NCI-H2107 (cell line): ENCODE results near the gene SARM1.

Experiments
- DNase-seq: peaks from one replicate; lab custom pipeline; 2025; lab: John Stamatoyannopoulos, UW

SARM1 gene

GRCh38 chr17:28395968-28396367 lies 24.5 kb downstream of the SARM1 start:
- DNase-seq, result no peak

- DNase-seq, result no peak
Measured at GRCh38 chr17:28396635-28397239, 25.2 kb downstream of the SARM1 start.

- DNase-seq, result no peak
Measured at GRCh38 chr17:28397275-28397674, 25.8 kb downstream of the SARM1 start.

- DNase-seq, result no peak
Measured at GRCh38 chr17:28397687-28398279, 26.3 kb downstream of the SARM1 start.

- DNase-seq, result no peak
Measured at GRCh38 chr17:28398280-28398981, 26.9 kb downstream of the SARM1 start.

- no peak for DNase-seq
Measured at GRCh38 chr17:28399808-28400207, 28.3 kb downstream of the SARM1 start.

GRCh38 chr17:28402224-28402630 lies 30.7 kb downstream of the SARM1 start:
- no peak for DNase-seq

- no peak for DNase-seq
Measured at GRCh38 chr17:28402844-28403243, 31.4 kb downstream of the SARM1 start.

- DNase-seq, result no peak
Measured at GRCh38 chr17:28404007-28404406, 32.5 kb downstream of the SARM1 start.

- DNase-seq, result no peak
Measured at GRCh38 chr17:28404461-28404811, 32.9 kb downstream of the SARM1 start.

- no peak for DNase-seq
Measured at GRCh38 chr17:28404812-28405570, 33.5 kb downstream of the SARM1 start.

- no peak for DNase-seq
Measured at GRCh38 chr17:28405632-28406472, 34.4 kb downstream of the SARM1 start, which contains the start of gene SLC46A1. SLC46A1 (minus strand) TSS chr17:28406212; CDS start chr17:28406114, 98 bp downstream.

- no peak for DNase-seq
Measured at GRCh38 chr17:28406473-28406814, 35.0 kb downstream of the SARM1 start.

GRCh38 chr17:28407130-28407973 lies 35.9 kb downstream of the SARM1 start:
- DNase-seq, result no peak

GRCh38 chr17:28407974-28408306 lies 36.4 kb downstream of the SARM1 start:
- DNase-seq, result no peak

GRCh38 chr17:28412099-28412498 lies 40.6 kb downstream of the SARM1 start:
- no peak for DNase-seq

GRCh38 chr17:28413804-28414203 lies 42.3 kb downstream of the SARM1 start:
- DNase-seq, result no peak

GRCh38 chr17:28415886-28416285 lies 44.4 kb downstream of the SARM1 start:
- DNase-seq, result no peak

GRCh38 chr17:28416703-28417311 lies 45.3 kb downstream of the SARM1 start:
- no peak for DNase-seq

GRCh38 chr17:28421787-28422305 lies 50.4 kb downstream of the SARM1 start:
- no peak for DNase-seq
